Left forelimb (tissue), 1 donor: ENCODE measurements around the gene VCX.
"Not testable (repeated sequence)": the region's sequence is repeated elsewhere in the genome, so short reads cannot be mapped to it uniquely, and the experiment has no call there.

Source experiments
- DNase-seq: peaks from one replicate; pipeline ENCODE4 v3.0.0-alpha.2; 2018; ENCODE audit warnings: low spot score

The VCX gene

DNA sequence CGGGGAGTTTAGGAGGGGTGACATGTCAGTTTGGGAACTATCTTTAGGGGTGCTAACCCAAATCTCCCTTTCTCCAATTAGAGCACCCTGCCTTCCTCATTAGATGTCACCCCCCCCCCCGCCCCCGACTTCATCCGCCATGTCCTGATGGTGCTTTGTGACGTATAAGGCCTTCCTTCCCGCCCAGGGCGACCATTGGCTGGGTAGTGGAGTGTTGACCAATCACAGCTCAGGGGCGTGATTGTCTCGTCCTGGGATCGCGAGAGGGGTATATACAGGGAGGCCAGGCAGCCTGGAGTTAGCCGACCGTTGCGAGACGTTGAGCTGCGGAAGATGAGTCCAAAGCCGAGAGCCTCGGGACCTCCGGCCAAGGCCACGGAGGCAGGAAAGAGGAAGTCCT, at the start of gene VCX:
Gene VCX (plus strand): TSS at position 301 of the 400 bp plus-strand sequence. CDS start 33 bp downstream, at position 334.
- DNase-seq, result not testable (repeated sequence)

DNA sequence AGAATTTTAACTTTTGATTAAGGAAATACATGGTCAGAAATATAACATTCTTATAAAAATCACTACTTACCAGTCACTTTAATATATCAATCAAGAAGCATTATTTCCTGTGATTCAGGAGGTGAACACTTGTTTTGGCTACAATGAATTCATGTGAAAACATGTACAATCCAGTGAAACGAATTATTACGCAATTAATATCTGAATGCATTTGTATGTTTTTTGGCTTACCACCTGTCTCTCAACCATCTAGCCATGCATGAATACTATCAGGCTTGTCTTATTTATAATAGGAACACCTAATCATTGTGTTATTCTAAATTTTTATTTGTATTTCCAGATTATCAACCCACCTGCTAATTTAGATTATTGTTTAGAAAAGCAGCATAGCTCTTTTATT, 44.6 kb upstream of the VCX start:
- DNase-seq, result no peak

DNA sequence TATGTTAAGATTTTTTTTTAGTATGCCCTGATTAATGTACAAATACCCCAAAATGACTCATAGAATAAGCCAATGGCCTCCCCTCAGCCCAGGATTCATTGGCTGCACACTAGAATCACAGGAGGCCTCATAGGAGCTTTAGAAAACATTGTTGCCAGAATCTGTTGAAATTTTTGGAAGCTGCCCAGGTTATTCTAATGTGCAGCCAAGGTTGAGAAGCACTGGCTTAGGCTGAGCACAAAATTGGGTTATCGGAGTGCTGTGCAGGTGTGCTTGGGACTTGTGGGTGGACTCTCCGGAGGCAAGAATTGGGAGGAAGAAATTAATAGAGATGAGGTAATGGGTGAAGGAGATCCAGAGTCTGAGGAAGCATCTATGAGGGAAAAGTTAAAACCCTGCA, 41.3 kb upstream of the VCX start:
- DNase-seq, result no peak

DNA sequence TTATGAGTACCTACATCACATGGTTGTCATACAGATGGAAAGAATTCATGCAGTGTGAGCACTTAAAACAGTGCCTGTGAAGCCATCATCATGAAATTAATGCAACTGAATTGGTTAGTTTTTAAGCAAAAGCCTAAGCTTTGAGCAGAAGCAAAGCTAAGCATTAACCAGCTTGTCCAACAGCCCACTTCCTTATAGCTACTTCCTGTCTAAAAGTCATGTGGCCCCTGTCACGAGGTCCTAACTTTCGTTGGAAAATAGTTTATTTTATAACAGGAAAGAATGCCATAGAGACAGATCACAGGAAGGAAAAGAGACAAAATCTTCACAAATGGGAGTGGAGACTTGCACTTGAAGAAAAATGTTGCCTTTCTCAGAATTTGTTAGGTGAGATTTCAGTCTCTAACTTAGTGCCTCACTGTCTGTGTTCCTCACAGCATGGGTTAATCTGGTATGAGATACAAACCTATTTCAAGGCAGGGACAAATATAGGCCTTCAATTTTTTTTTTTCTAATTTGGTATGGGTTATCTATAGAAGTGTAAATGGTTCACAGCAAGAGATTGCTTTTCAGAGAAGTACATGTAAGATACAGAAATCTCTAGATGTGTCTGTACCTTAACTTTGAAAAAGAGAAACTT, 27.7 kb upstream of the VCX start:
- DNase-seq, result no peak

DNA sequence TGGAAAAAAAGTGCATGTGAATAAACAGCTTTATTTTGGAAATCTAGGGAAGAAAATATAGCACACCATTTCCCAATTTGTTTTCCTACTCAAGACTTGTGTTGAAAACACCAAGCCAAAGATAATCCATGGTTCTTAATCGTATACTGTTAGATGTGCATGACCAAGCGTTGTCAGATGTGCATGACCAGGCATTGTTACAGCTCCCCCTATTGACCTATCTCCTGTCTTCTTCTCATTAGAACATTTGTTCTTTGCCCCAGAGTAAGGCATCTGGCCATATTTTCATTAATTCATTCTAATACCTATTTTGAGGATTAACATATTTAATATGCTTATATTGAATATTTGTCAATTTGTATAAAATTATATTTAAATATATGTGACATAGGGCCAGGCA, 14.4 kb upstream of the VCX start:
- no peak for DNase-seq

DNA sequence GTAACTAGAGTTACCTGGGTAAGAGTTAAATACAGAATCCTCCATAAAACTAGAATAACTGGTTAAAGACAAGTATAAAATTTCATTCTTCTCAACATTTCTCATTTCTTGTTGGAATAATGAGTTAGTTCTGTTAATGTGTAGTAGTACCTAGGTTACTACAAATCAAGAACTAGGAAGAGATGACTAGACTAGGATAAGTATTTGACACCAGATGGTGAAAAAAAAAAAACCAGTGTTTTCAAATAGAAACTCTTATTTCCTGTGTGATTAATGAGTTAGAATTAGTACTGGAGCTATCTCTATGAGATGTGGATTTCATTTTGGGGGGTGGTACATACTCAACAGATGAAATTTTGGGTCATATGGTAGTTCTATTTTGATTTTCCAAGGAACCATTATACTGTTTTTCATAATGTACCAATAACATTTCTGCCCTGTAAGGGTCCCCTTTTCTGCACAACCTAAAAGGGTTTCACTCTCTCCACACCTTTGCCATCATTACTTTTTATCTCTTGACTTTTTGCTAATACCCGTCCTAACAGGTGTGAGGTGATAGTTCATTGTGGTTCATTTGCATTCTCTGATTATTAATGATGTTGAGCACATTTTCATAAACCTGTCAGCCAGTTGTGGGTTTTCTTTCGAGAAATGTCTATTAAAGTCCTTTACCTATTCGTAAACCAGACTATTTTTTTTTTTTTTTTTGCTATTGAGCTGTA, 1.7 kb upstream of the VCX start:
- no peak for DNase-seq

DNA sequence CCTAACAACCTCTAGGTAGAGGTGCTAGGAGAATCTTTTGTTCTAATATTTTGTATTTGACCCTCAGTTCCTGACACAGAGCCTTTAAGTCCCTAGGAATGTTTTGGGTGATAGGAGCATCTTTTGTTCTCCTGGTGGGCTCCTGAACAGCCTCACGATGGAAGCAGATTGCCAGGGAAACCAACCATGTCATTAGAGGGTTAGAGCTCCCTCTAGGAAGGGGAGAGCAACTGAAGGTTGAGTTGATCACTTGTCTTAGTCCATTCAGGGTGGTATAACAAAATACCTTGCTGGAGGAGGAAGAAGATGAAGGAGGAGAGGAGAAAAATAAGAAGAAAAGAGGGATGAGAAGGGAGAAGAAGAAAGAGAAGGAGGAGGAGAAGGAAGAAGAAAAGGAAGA, 9.2 kb downstream of the VCX start:
- no peak for DNase-seq

DNA sequence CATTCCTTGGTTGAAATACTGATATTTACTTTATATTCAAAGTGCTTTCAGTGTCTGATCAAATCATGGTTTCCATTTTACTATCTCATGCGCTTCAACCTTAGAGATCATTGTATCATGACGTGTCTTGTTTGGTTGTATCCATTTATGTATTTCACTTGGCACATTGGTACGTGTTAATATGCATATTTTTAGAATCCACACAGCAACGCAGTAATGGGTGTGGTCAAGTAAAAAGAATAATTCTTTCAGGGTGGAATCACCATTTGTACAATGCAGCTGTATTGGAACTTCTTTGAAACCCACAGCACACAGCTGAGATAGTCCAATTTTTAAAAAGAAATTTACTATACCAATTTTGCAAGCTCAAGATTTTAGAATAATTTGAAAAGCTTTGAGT, 29.1 kb downstream of the VCX start:
- DNase-seq, result no peak

DNA sequence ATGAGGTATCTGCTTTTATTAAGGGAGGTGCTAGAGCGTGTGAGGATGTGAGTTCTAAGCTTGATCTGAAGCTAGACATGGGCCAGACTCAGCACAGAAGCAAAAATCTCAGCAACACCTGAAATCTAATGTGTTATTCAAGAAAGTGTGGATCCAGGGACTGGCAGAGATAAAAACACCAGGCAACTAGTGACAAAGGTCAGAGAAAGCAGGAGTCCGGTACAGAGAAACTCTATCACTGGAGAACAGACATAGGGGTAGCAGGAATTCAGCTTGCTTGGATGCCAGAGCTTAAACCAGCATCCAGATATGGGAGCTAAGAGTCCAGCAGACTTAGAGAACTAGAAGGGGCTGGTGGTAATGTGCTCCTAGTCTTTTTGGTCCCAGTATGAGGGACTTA, 34.0 kb downstream of the VCX start:
- DNase-seq, result no peak

DNA sequence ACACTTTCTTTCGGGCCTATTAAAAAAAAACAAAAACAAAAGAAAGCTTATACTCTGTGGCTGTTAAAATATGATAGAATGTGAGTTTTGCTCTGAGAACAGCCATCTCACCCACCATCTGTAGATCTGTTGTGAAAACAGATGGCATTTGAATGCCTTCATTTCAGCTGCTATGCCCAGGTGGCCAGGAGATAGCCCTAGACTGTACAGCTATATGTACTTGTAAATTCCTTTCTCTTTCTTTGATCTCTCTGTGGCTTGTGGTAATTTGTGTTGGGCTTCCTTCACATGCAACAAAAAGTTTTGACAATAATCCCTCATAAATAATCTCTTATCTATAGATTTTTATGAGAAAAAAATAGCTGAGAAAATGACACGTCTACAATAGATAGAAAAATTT, 46.2 kb downstream of the VCX start:
- DNase-seq, result no peak

DNA sequence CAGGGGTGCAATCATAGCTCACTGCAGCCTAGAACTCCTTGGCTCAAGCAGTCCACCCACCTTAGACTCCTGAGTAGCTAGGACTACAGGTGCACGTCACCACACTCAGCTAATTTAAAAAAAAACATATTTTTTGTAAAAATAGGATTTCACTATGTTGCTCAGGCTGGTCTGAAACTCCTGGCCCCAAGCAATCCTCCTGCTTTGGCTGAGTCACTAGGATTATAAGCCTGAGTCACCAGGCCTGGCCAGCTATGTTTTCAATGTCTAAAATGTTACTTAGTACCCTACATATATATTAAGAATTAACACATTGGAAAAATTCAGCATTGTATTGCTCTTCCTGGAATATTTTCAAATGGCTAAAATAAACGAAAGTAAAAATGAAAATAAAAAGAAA, 46.7 kb downstream of the VCX start:
- DNase-seq, result no peak

DNA sequence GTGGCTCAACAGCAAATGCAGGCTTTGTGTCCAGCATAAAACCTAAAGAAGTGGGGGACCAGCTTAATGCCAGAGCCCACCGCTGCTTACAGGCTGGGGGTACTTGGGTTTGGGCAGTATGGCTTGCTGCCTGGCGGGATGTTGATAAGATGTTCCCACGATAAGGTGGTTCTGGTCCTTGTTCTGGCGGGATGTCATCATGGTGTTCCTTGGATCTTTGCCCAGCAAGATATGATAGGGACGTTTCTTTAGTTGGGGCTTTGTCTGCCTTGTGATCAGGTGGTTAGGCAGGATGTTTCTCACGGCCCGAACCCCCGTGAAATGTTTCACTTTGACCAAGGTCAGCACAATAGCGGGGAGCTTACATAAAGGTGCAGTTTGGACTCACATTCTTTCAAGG, 49.0 kb downstream of the VCX start:
- DNase-seq, result no peak
